ENCODE results near the gene ABI1. TPM values are rescaled to one million over a fixed set of nuclear protein-coding genes. Genes with fewer than 3 reads are reported as not detected.
A peak's percentile ranks its signal among the peaks of the same experiment; 100 is the strongest.

The ABI1 gene
- total RNA-seq (2011; cell fraction: chromatin; rRNA removed; ENCODE audit: low replicate concordance), result 18.6 and 42.7 TPM in 2 replicates
- 9.8 and 10.5 TPM in 2 replicates for total RNA-seq (2011; cell fraction: nucleolus; rRNA removed)
- 17.5 and 23.7 TPM in 2 replicates for total RNA-seq (2011; cell fraction: nucleoplasm; rRNA removed)
- total RNA-seq (2014; rRNA removed) (26.6 and 28.7 TPM in 2 replicates), total RNA-seq (2014; rRNA removed; fragmentation: Illumina TruSeq; extraction: Trizol) (39.0 and 46.8 TPM in 2 replicates), total RNA-seq (2015; rRNA removed; fragmentation: Illumina TruSeq; extraction: Trizol) (38.0 and 41.5 TPM in 2 replicates), total RNA-seq (2021) (32.4 and 35.0 TPM in 2 replicates), polyA plus RNA-seq (2011; rRNA removed) (37.8 and 47.3 TPM in 2 replicates), polyA plus RNA-seq (2014; fragmentation: Illumina TruSeq; extraction: Trizol) (40.6 and 48.2 TPM in 2 replicates), polyA plus RNA-seq (2014; fragmentation: Nextera tagmentation; extraction: Ambion mirVana) (10 to 100 TPM; 39.0 to 52.3 TPM), polyA plus RNA-seq (2014; rRNA removed) (22.1 and 23.8 TPM in 2 replicates), polyA minus RNA-seq (2011; rRNA and poly(A)+ RNA removed) (42.7 and 51.0 TPM in 2 replicates), Bru-seq, nascent RNA (percentile 80 among the genes with signal in this experiment), BruChase-seq, experiment 1, labeled RNA remaining after a 2-hour chase (percentile 83 among the genes with signal in this experiment), BruChase-seq, experiment 2, labeled RNA remaining after a 6-hour chase (percentile 82 among the genes with signal in this experiment)
- 25.1 and 32.8 TPM in 2 replicates for polyA plus RNA-seq (2011; cell fraction: cytosol; rRNA removed)
- 20.0 and 28.9 TPM in 2 replicates for polyA plus RNA-seq (2011; cell fraction: nucleus; rRNA removed)
- polyA plus RNA-seq (2012), result 33.7 and 35.1 TPM in 2 replicates
- polyA minus RNA-seq (2011; cell fraction: cytosol; rRNA and poly(A)+ RNA removed), result 13.0 and 18.2 TPM in 2 replicates
- polyA minus RNA-seq (2011; cell fraction: nucleus; rRNA and poly(A)+ RNA removed), result 17.9 and 34.8 TPM in 2 replicates
- long read RNA-seq, experiment 1, transcript ABI1-204 (10 exons, 3,503 nt), result minor isoform, 7 of 131 reads
- long read RNA-seq, experiment 1, transcript ABI1-205 (10 exons, 3,516 nt), result minor isoform, 10 of 131 reads
- long read RNA-seq, experiment 1, transcript ABI1-209 (9 exons, 3,441 nt), result major isoform, 14 of 131 reads
- long read RNA-seq, experiment 1, transcript ABI1-213 (9 exons, 3,380 nt), result minor isoform, 8 of 131 reads
- long read RNA-seq, experiment 1, partial matches to known transcripts, result 20 of 131 reads
- long read RNA-seq, experiment 1, other reads (novel, unspliced or antisense), result 72 of 131 reads
- long read RNA-seq, experiment 2, partial matches to known transcripts, result 4 of 40 reads
- long read RNA-seq, experiment 2, other reads (novel, unspliced or antisense), result 31 of 40 reads
- long read RNA-seq, experiment 3, partial matches to known transcripts, result 7 of 49 reads
- long read RNA-seq, experiment 3, other reads (novel, unspliced or antisense), result 32 of 49 reads

- Histone ChIP-seq H3K9ac (ENCODE audit: insufficient read depth in 1 of 2, low read depth in 2 of 2, low read length in 2 of 2) (peak within 1 kb of the TSS; percentile 92 to 97), H2AFZ (ENCODE audit: low read depth, low read length) (peak within 1 kb of the TSS; percentile 99), H3K4me2 (ENCODE audit: insufficient read depth, low read length) (peak within 1 kb of the TSS; percentile 92), H3K9me1 (ENCODE audit: control insufficient read depth, insufficient read depth, low read length) (no peaks in the 10 kb centered on the region), H3K27me3 (ENCODE audit: control insufficient read depth in 2 of 2, insufficient read depth in 2 of 2, low read length in 2 of 2) (0 out of 5 replicates have a peak, but pooled peaks cover 4 to 5% of the 10 kb centered on the region in 2 experiments), H4K20me1 (replicated peaks; ENCODE audit: control insufficient read depth, insufficient read depth, low read length) (no peaks in the 10 kb centered on the region), H3K9me3 (replicated peaks; ENCODE audit: control insufficient read depth, insufficient read depth, low read depth, low read length) (no peaks in the 10 kb centered on the region), H3K79me2 (ENCODE audit: control insufficient read depth, insufficient read depth, low read length) (peaks cover 51% of the 10 kb centered on the region), H3K27ac (ENCODE audit: extremely low read depth, low read depth, low read length) (peak within 1 kb of the TSS; percentile 94), H3K4me1 (replicated peaks in 1 of 2; ENCODE audit: control insufficient read depth in 2 of 2, insufficient read depth in 2 of 2, low read length in 2 of 2) (peaks cover 3 to 14% of the 10 kb centered on the region in 2 experiments; a peak in 4 of 5 replicates), H3K4me3 (peak within 1 kb of the TSS; percentile 100), H3K36me3 (ENCODE audit: control insufficient read depth, insufficient read depth, low read length) (no peaks in the 10 kb centered on the region)
- in situ Hi-C loops (cut with MboI), result no loop called here
- WGBS (ENCODE audit: insufficient coverage, low coverage, missing lambda C conversion rate), result 2% methylated on average over 24 of the region's 59 CpGs
- peak; percentile 95 for FAIRE-seq
- ChIA-PET POLR2A (interaction anchor here (1.0 to 1.6 kb wide), 3 partner anchors 10 to 185 kb away, joined by 4 to 6 read pairs (median 4); no protein-coding TSS in a partner anchor), CTCF (ENCODE audit: low intra/inter-chr PET ratio) (interaction anchor here (2.4 kb wide), 1 partner anchor 21 kb away, joined by 11 read pairs; no protein-coding TSS in a partner anchor)
- peak; percentile 92 for ATAC-seq
- intact Hi-C loops (cut with micrococcal nuclease), result loop anchor here (5.0 to 10.0 kb wide), 2 partner anchors 103 to 294 kb away; partner anchors contain the start of genes MASTL and YME1L1
- TSS peak; percentile 52 for BruUV-seq (replicated peaks)
- DNase-seq (ENCODE audit: extremely low read depth in 1 of 4, low spot score in 3 of 4), result peak; percentile 96 to 98 (median 97)
- TF ChIP-seq U2AF2 (optimal IDR thresholded peaks at IDR 0.05; ENCODE audit: low read depth, low read length), result no peak
- no peak for TF ChIP-seq NCOA2 (IDR thresholded peaks at IDR 0.05; ENCODE audit: partially characterized antibody in 2 of 2)
- no peak for TF ChIP-seq NFIX (CRISPR knock-in tag; IDR thresholded peaks at IDR 0.05; ENCODE audit: low read depth)
- TF ChIP-seq PPARD (CRISPR knock-in tag; IDR thresholded peaks at IDR 0.05), result no peak
- TF ChIP-seq PHB2 (IDR thresholded peaks at IDR 0.05; ENCODE audit: low read depth), result no peak
- TF ChIP-seq FOS (IDR thresholded peaks at IDR 0.05; ENCODE audit: extremely low read depth, insufficient read length), result no peak
- TF ChIP-seq NFIC (IDR thresholded peaks at IDR 0.05), result 0 out of 2 replicates have a peak, but pooled peaks have one; percentile 13
- TF ChIP-seq MYNN (IDR thresholded peaks at IDR 0.05), result no peak
- no peak for TF ChIP-seq MYNN (CRISPR knock-in tag; IDR thresholded peaks at IDR 0.05)
- no peak for TF ChIP-seq CBFB (CRISPR knock-in tag; IDR thresholded peaks at IDR 0.05)
- TF ChIP-seq, protein P1, sequence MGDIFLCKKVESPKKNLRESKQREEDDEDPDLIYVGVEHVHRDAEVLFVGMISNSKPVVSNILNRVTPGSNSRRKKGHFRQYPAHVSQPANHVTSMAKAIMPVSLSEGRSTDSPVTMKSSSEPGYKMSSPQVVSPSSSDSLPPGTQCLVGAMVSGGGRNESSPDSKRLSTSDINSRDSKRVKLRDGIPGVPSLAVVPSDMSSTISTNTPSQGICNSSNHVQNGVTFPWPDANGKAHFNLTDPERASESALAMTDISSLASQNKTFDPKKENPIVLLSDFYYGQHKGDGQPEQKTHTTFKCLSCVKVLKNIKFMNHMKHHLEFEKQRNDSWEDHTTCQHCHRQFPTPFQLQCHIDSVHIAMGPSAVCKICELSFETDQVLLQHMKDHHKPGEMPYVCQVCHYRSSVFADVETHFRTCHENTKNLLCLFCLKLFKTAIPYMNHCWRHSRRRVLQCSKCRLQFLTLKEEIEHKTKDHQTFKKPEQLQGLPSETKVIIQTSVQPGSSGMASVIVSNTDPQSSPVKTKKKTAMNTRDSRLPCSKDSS (IDR thresholded peaks at IDR 0.05; ENCODE audit: low read depth, partially characterized antibody), result no peak
- TF ChIP-seq MTA1 (IDR thresholded peaks at IDR 0.05; ENCODE audit: borderline replicate concordance), result no peak
- TF ChIP-seq CBX1 (IDR thresholded peaks at IDR 0.05; ENCODE audit: low read depth), result no peak; the same call in 1 of the 2 replicates
- TF ChIP-seq MAFF (IDR thresholded peaks at IDR 0.05; ENCODE audit: low read length), result peak; percentile 38
- TF ChIP-seq FOXK1 (CRISPR knock-in tag; IDR thresholded peaks at IDR 0.05; ENCODE audit: borderline replicate concordance), result no peak
- no peak for TF ChIP-seq LEF1 (IDR thresholded peaks at IDR 0.05)
Measured at GRCh38 chr10:26860443-26861204, at the start of gene ABI1. Gene ABI1, minus strand, starts transcription at chr10:26860958. Its CDS starts 95 bp downstream, at chr10:26860863.
